ENCODE results near the gene GNPTG.

DNA sequence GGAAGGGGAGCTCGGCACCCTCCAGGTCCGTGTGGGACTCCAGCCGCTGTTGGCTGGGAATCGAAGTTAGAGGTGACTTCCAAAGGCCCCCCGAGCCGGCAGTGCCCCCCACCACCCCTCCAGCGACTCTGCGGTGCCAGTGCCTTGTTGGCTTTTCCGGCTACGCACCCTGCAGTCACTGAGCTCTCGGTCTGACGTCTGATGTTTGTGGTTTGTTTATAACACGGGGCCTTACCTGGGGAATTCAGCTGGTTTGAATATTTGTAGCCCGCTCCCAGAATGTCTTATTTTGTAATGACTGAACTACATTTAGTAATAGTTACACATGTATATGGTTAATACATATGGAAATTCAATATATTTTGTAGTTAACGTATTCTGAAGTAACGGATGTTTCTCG, 25.3 kb upstream of the GNPTG start:
- TF ChIP-seq, protein P1, sequence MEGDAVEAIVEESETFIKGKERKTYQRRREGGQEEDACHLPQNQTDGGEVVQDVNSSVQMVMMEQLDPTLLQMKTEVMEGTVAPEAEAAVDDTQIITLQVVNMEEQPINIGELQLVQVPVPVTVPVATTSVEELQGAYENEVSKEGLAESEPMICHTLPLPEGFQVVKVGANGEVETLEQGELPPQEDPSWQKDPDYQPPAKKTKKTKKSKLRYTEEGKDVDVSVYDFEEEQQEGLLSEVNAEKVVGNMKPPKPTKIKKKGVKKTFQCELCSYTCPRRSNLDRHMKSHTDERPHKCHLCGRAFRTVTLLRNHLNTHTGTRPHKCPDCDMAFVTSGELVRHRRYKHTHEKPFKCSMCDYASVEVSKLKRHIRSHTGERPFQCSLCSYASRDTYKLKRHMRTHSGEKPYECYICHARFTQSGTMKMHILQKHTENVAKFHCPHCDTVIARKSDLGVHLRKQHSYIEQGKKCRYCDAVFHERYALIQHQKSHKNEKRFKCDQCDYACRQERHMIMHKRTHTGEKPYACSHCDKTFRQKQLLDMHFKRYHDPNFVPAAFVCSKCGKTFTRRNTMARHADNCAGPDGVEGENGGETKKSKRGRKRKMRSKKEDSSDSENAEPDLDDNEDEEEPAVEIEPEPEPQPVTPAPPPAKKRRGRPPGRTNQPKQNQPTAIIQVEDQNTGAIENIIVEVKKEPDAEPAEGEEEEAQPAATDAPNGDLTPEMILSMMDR (IDR thresholded peaks at IDR 0.05): no peak
- TF ChIP-seq FOXM1 (IDR thresholded peaks at IDR 0.05; ENCODE audit: low read depth): no peak
- no peak for TF ChIP-seq EZH2phosphoT487 (IDR thresholded peaks at IDR 0.05; ENCODE audit: borderline replicate concordance, low read depth)
- TF ChIP-seq, protein P2, sequence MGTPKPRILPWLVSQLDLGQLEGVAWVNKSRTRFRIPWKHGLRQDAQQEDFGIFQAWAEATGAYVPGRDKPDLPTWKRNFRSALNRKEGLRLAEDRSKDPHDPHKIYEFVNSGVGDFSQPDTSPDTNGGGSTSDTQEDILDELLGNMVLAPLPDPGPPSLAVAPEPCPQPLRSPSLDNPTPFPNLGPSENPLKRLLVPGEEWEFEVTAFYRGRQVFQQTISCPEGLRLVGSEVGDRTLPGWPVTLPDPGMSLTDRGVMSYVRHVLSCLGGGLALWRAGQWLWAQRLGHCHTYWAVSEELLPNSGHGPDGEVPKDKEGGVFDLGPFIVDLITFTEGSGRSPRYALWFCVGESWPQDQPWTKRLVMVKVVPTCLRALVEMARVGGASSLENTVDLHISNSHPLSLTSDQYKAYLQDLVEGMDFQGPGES (IDR thresholded peaks at IDR 0.05; ENCODE audit: low read depth, low read length): no peak
- TF ChIP-seq, protein P3, sequence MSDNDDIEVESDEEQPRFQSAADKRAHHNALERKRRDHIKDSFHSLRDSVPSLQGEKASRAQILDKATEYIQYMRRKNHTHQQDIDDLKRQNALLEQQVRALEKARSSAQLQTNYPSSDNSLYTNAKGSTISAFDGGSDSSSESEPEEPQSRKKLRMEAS (IDR thresholded peaks at IDR 0.05; ENCODE audit: low read depth): no peak
- no peak for TF ChIP-seq SIN3A (IDR thresholded peaks at IDR 0.05; ENCODE audit: borderline replicate concordance, low read depth, low read length)
- no peak for TF ChIP-seq SMC3 (IDR thresholded peaks at IDR 0.05; ENCODE audit: low read depth, low read length)
